H1 (cell line): ENCODE results near the gene FRMPD1. TPM values are rescaled to one million over a fixed set of nuclear protein-coding genes. Genes with fewer than 3 reads are reported as not detected.
"Not testable (repeated sequence)": the region's sequence is repeated elsewhere in the genome, so short reads cannot be mapped to it uniquely, and the experiment has no call there.

ENCODE experiments used
- CTCF ChIA-PET: fragments of 300-600 bp; sonication (Branson Sonifier 250); formaldehyde crosslinking; loops from one replicate; lab custom pipeline; 2021; ENCODE audit not compliant: partially characterized antibody; lab: Charles Lee
- POLR2A ChIA-PET: fragments of 300-600 bp; sonication (Branson Sonifier 250); formaldehyde crosslinking; loops from one replicate; lab custom pipeline; 2021; ENCODE audit warnings: inconsistent platforms; ENCODE audit not compliant: partially characterized antibody; lab: Charles Lee
- DNase-seq, 2 experiments: peaks; one replicate each; pipeline versions ENCODE4 v3.0.0 to v3.0.0-alpha.2; 2010 to 2022; ENCODE audit warnings: low spot score in 2 of 2, low read depth in 1 of 2, mixed read lengths in 1 of 2
- FAIRE-seq: peaks from 2 replicates; lab custom pipeline; 2011; peaks lifted over from hg19 to GRCh38; lab: Jason Lieb, UNC
- H2AFZ ChIP-seq: 2 replicates; pipeline ENCODE4 v1.8.1; 2012; ENCODE audit warnings: low read length, inconsistent platforms
- H2AK5ac ChIP-seq: 2 replicates; pipeline ENCODE4 v1.6.1; 2013; ENCODE audit warnings: low read depth, low read length
- H2BK120ac ChIP-seq: replicated peaks from 2 replicates; pipeline ENCODE3; 2013; ENCODE audit warnings: low read depth, low read length, inconsistent platforms
- H2BK12ac ChIP-seq: 2 replicates; pipeline ENCODE4 v1.6.1; 2013; ENCODE audit warnings: low read depth, low read length
- H2BK15ac ChIP-seq: 2 replicates; pipeline ENCODE4 v1.6.1; 2013; ENCODE audit warnings: low read length
- H2BK20ac ChIP-seq: 2 replicates; pipeline ENCODE4 v1.6.1; 2013; ENCODE audit warnings: low read length
- H2BK5ac ChIP-seq: 2 replicates; pipeline ENCODE4 v1.6.1; 2013; ENCODE audit warnings: low read depth, low read length
- H3K14ac ChIP-seq: 2 replicates; pipeline ENCODE4 v1.6.1; 2013; ENCODE audit warnings: inconsistent platforms; ENCODE audit not compliant: insufficient read length
- H3K18ac ChIP-seq: 2 replicates; pipeline ENCODE4 v1.6.1; 2013; ENCODE audit warnings: low read length; ENCODE audit errors: extremely low read depth
- H3K23ac ChIP-seq: 2 replicates; pipeline ENCODE4 v1.6.1; 2013; ENCODE audit warnings: inconsistent platforms; ENCODE audit not compliant: insufficient read length
- H3K23me2 ChIP-seq: 2 replicates; pipeline ENCODE4 v1.6.1; 2013; ENCODE audit warnings: low read depth, low read length
- H3K27ac ChIP-seq: 2 replicates; pipeline ENCODE4 v1.6.1; 2011; ENCODE audit warnings: low read depth, low read length, inconsistent platforms
- H3K27me3 ChIP-seq, 4 experiments: replicated peaks in 1 of 4; 1 replicate in 1 of 4; 2 replicates in 3 of 4; pipeline versions ENCODE4 v1.6.1 to v1.8.1; 2011 to 2013; ENCODE audit warnings: low read length in 3 of 4, mild to moderate bottlenecking in 3 of 4, inconsistent platforms in 2 of 4, mixed read lengths in 2 of 4, moderate library complexity in 1 of 4; ENCODE audit not compliant: control insufficient read depth in 3 of 4, insufficient read depth in 3 of 4; ENCODE audit errors: extremely low read depth in 1 of 4
- H3K36me3 ChIP-seq, 4 experiments: 2 replicates each; pipeline versions ENCODE4 v1.6.1 to v1.8.1; 2011 to 2013; ENCODE audit warnings: mild to moderate bottlenecking in 4 of 4, low read length in 3 of 4, moderate library complexity in 2 of 4, control low read depth in 1 of 4, inconsistent platforms in 1 of 4; ENCODE audit not compliant: insufficient read depth in 4 of 4, control insufficient read depth in 2 of 4
- H3K4ac ChIP-seq: replicated peaks from 2 replicates; pipeline ENCODE3; 2013; ENCODE audit warnings: low read length, low read depth, mixed read lengths, inconsistent platforms; ENCODE audit not compliant: insufficient read length
- H3K4me1 ChIP-seq, 4 experiments: replicated peaks in 1 of 4; 1 replicate in 1 of 4; 2 replicates in 3 of 4; pipeline versions ENCODE4 v1.6.1 to v1.8.1; 2011 to 2013; ENCODE audit warnings: low read length in 3 of 4, inconsistent platforms in 2 of 4, mixed read lengths in 1 of 4; ENCODE audit not compliant: insufficient read depth in 4 of 4, control insufficient read depth in 3 of 4
- H3K4me2 ChIP-seq, 2 experiments: 2 replicates each; pipeline versions ENCODE4 v1.6.1 to v1.8.1; 2011 to 2013; ENCODE audit warnings: low read depth in 2 of 2, low read length in 2 of 2, control low read depth in 1 of 2, inconsistent platforms in 1 of 2, mild to moderate bottlenecking in 1 of 2; ENCODE audit not compliant: insufficient read depth in 1 of 2
- H3K4me3 ChIP-seq, 4 experiments: fragments of 200-600, 300-600 bp in 1 of 4; sonication (generic), shearing (Covaris generic), sonication (Bioruptor Twin) in 1 of 4; 2 replicates each; pipeline versions ENCODE4 v1.5.1 to v1.8.1; 2011 to 2016; ENCODE audit warnings: low read length in 4 of 4, low read depth in 3 of 4, control low read depth in 2 of 4, inconsistent platforms in 2 of 4, mild to moderate bottlenecking in 2 of 4, mixed read lengths in 1 of 4, moderate library complexity in 1 of 4; ENCODE audit not compliant: insufficient read depth in 2 of 4; ENCODE audit errors: extremely low read depth in 1 of 4
- H3K56ac ChIP-seq: replicated peaks from 2 replicates; pipeline ENCODE3; 2013; ENCODE audit warnings: low read depth, mild to moderate bottlenecking, mixed read lengths, low read length, inconsistent platforms; ENCODE audit not compliant: insufficient read length
- H3K79me1 ChIP-seq: 2 replicates; pipeline ENCODE4 v1.6.1; 2013; ENCODE audit warnings: low read depth, low read length, control low read depth
- H3K79me2 ChIP-seq, 2 experiments: 2 replicates each; pipeline versions ENCODE4 v1.6.1 to v1.8.1; 2012 to 2013; ENCODE audit warnings: low read length in 2 of 2, mild to moderate bottlenecking in 2 of 2, inconsistent platforms in 1 of 2; ENCODE audit not compliant: insufficient read depth in 2 of 2, control insufficient read depth in 1 of 2
- H3K9ac ChIP-seq, 4 experiments: replicated peaks in 1 of 4; 1 replicate in 1 of 4; 2 replicates in 3 of 4; pipeline versions ENCODE4 v1.6.1 to v1.8.1; 2011 to 2013; ENCODE audit warnings: low read depth in 3 of 4, low read length in 3 of 4, control low read depth in 2 of 4, mild to moderate bottlenecking in 2 of 4, moderate library complexity in 2 of 4, inconsistent platforms in 1 of 4; ENCODE audit errors: extremely low read depth in 1 of 4
- H3K9me3 ChIP-seq, 2 experiments: 2 replicates each; pipeline versions ENCODE4 v1.6.1 to v1.8.1; 2012 to 2013; ENCODE audit warnings: mild to moderate bottlenecking in 2 of 2, moderate library complexity in 2 of 2, control low read depth in 1 of 2, inconsistent platforms in 1 of 2, low read depth in 1 of 2, low read length in 1 of 2, mixed read lengths in 1 of 2; ENCODE audit not compliant: insufficient read depth in 2 of 2
- H4K20me1 ChIP-seq, 2 experiments: replicated peaks in 1 of 2; 2 replicates each; pipeline versions ENCODE3 to v1.8.1; 2011 to 2013; ENCODE audit warnings: inconsistent platforms in 2 of 2, low read length in 2 of 2, mild to moderate bottlenecking in 1 of 2; ENCODE audit not compliant: insufficient read depth in 2 of 2, control insufficient read depth in 1 of 2
- H4K5ac ChIP-seq: 2 replicates; pipeline ENCODE4 v1.6.1; 2013; ENCODE audit warnings: low read length, low read depth, mixed read lengths, inconsistent platforms; ENCODE audit not compliant: insufficient read length
- H4K8ac ChIP-seq: 2 replicates; pipeline ENCODE4 v1.8.0; 2013; ENCODE audit warnings: mild to moderate bottlenecking, moderate library complexity, low read length, inconsistent platforms; ENCODE audit not compliant: insufficient read depth; ENCODE audit errors: extremely low read depth
- H4K91ac ChIP-seq: replicated peaks from 2 replicates; pipeline ENCODE3; 2013; ENCODE audit warnings: low read length, mixed read lengths, inconsistent platforms; ENCODE audit not compliant: insufficient read length
- WGBS, 2 experiments: shearing (Covaris generic) in 1 of 2; methylation state at CpG; one replicate each; pipeline versions ENCODE4 v1.1.6 to v1.1.7; 2013 to 2015; ENCODE audit warnings: low lambda C conversion rate in 2 of 2, mixed read lengths in 2 of 2, inconsistent platforms in 1 of 2, low coverage in 1 of 2, missing lambda C conversion rate in 1 of 2; ENCODE audit not compliant: insufficient replicate concordance in 2 of 2, insufficient coverage in 1 of 2, insufficient read length in 1 of 2; ENCODE audit errors: extremely low coverage in 1 of 2, missing lambda C conversion rate in 1 of 2; 5-methylcytosine and 5-hydroxymethylcytosine counted together
- polyA plus RNA-seq, 7 experiments: library from polyadenylated mRNA; depleted of rRNA in 3 of 7; stranded (reverse) in 5 of 7; unstranded in 2 of 7; fragments of >200 nt in 5 of 7; fragments of 200-250 nt in 2 of 7; gene quantifications; 1 replicate in 5 of 7; 2 replicates in 1 of 7; 4 replicates in 1 of 7; pipeline versions ENCODE4 v1.2.1 to v1.2.3, GENCODE V29; 2011 to 2013; ENCODE audit warnings: missing spikeins in 2 of 7, mixed read lengths in 2 of 7
- total RNA-seq: library from RNA; stranded (reverse); fragmentation: NEBNext Ultra II Directional; extraction: Animal tissue kit (Norgen Biotek cat#: 25700); gene quantifications from 2 replicates; pipeline ENCODE4 v1.2.1, GENCODE V29; 2021

FRMPD1 gene
- total and polyA plus RNA-seq, 2 of the 8 experiments (the other 6 are each of a cell fraction or from before 2014, with no cell fraction given), result 0.27 to 0.32 TPM

GRCh38 chr9:37765263-37765662 is 114.5 kb downstream of the FRMPD1 start:
- CTCF ChIA-PET, H3K4ac ChIP-seq, H3K9ac ChIP-seq, H2BK15ac ChIP-seq, H3K9me3 ChIP-seq, H3K23ac ChIP-seq, POLR2A ChIA-PET, H4K91ac ChIP-seq, H3K79me1 ChIP-seq, H2BK20ac ChIP-seq, H3K4me3 ChIP-seq, DNase-seq, H4K5ac ChIP-seq, H2BK120ac ChIP-seq, H4K20me1 ChIP-seq, H3K27me3 ChIP-seq, H3K79me2 ChIP-seq, H2BK12ac ChIP-seq, FAIRE-seq, H3K56ac ChIP-seq, H4K8ac ChIP-seq, H3K23me2 ChIP-seq, H2BK5ac ChIP-seq, H3K36me3 ChIP-seq, H3K4me2 ChIP-seq, H2AK5ac ChIP-seq, H2AFZ ChIP-seq, H3K14ac ChIP-seq, H3K27ac ChIP-seq, H3K4me1 ChIP-seq, H3K18ac ChIP-seq: not testable (repeated sequence)
- 94% methylated on average over 6 of the region's 6 CpGs; no CpG with 5 or more reads in 1 of the 2 experiments for WGBS, 2 experiments
